Adrenal gland (tissue), 5 donors: ENCODE measurements around the gene AIF1.

Source experiments
- POLR2A ChIP-seq, 2 donors: fragments of 450-650 bp; IDR thresholded peaks; one replicate each; pipeline ENCODE4 v1.6.1; 2017; ENCODE audit warnings: antibody characterized with exemption in 2 of 2, mild to moderate bottlenecking in 2 of 2, moderate library complexity in 1 of 2
- TF ChIP-seq, protein P1 (sequence below), 6 experiments: fragments of 450-650 bp in 4 of 6; fragments of 200-600 bp in 2 of 6; sonication (generic) in 1 of 6; IDR thresholded peaks; 1 replicate in 5 of 6; 2 replicates in 1 of 6; pipeline versions ENCODE4 v1.5.1 to v1.8.0; 2016 to 2021; ENCODE audit warnings: antibody characterized with exemption in 6 of 6, mild to moderate bottlenecking in 2 of 6, moderate library complexity in 1 of 6
- donor health status: DM: no; HTN: no; CAD: no.

DNA sequence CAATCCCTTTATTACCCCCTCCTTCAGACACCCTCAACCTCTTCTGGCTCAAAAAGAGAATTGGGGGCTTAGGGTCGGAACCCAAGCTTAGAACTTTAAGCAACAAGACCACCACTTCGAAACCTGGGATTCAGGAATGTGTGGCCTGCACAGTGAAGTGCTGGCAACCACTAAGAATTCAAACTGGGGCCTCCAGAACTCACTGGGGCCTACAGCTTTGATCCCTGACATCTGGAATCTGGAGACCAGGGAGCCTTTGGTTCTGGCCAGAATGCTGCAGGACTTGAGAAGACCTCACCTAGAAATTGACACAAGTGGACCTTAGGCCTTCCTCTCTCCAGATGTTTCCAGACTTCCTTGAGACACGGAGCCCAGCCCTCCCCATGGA, 37.5 kb upstream of the AIF1 start:
- no peak for TF ChIP-seq POLR2A (IDR thresholded peaks at IDR 0.05)
- TF ChIP-seq, protein P1, sequence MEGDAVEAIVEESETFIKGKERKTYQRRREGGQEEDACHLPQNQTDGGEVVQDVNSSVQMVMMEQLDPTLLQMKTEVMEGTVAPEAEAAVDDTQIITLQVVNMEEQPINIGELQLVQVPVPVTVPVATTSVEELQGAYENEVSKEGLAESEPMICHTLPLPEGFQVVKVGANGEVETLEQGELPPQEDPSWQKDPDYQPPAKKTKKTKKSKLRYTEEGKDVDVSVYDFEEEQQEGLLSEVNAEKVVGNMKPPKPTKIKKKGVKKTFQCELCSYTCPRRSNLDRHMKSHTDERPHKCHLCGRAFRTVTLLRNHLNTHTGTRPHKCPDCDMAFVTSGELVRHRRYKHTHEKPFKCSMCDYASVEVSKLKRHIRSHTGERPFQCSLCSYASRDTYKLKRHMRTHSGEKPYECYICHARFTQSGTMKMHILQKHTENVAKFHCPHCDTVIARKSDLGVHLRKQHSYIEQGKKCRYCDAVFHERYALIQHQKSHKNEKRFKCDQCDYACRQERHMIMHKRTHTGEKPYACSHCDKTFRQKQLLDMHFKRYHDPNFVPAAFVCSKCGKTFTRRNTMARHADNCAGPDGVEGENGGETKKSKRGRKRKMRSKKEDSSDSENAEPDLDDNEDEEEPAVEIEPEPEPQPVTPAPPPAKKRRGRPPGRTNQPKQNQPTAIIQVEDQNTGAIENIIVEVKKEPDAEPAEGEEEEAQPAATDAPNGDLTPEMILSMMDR (IDR thresholded peaks at IDR 0.05), result no peak
